Fibroblast of pulmonary artery (primary cell): Measurements from ENCODE around the gene MAGEL2.

Experiments used
- DNase-seq: peaks from one replicate; pipeline ENCODE4 v3.0.0-alpha.2; 2010; ENCODE audit warnings: low read depth
- H3K4me3 ChIP-seq: replicated peaks from 2 replicates; pipeline ENCODE4 v1.5.1; 2011; ENCODE audit warnings: low read depth, mild to moderate bottlenecking, control low read depth, low read length, moderate library complexity
- CTCF ChIP-seq: IDR thresholded peaks from 2 replicates; pipeline ENCODE4 v1.5.1; 2011; ENCODE audit warnings: mild to moderate bottlenecking, control low read depth, low read length, inconsistent platforms; ENCODE audit errors: missing control alignments

Gene MAGEL2

GRCh38 chr15:23646165-23647000, 1.3 kb downstream of the MAGEL2 start:
- no peak for TF ChIP-seq CTCF
- DNase-seq: no peak

GRCh38 chr15:23645371-23646164, 2.1 kb downstream of the MAGEL2 start:
- H3K4me3 ChIP-seq: no peak overlapping the region
- TF ChIP-seq CTCF: no peak
- no peak for DNase-seq

More at GRCh38 chr15:23646165-23647000, 1.3 kb downstream of the MAGEL2 start:
- no peak overlapping the region for H3K4me3 ChIP-seq

GRCh38 chr15:23644829-23645228, 2.8 kb downstream of the MAGEL2 start:
- DNase-seq: no peak
- no peak for TF ChIP-seq CTCF
- H3K4me3 ChIP-seq: no peak overlapping the region

- TF ChIP-seq CTCF: peak; percentile 69
- H3K4me3 ChIP-seq: no peak overlapping the region
- DNase-seq: peak; percentile 65
Measured at GRCh38 chr15:23642413-23643044, 5.1 kb downstream of the MAGEL2 start.

GRCh38 chr15:23634181-23634580, 13.5 kb downstream of the MAGEL2 start:
- no peak for TF ChIP-seq CTCF
- no peak for DNase-seq

GRCh38 chr15:23629234-23629805, 18.3 kb downstream of the MAGEL2 start:
- peak; percentile 14 for DNase-seq
- H3K4me3 ChIP-seq: no peak overlapping the region
- TF ChIP-seq CTCF: peak; percentile 39

More at GRCh38 chr15:23634181-23634580, 13.5 kb downstream of the MAGEL2 start:
- no peak overlapping the region for H3K4me3 ChIP-seq
